KMS-11 (cell line): Measurements from ENCODE around the gene RPP21.

Experiments used
- H2AFZ ChIP-seq: fragments of 200-600 bp; sonication (generic); 2 replicates; pipeline ENCODE4 v1.6.1; 2016; ENCODE audit warnings: antibody characterized with exemption, mixed run types, low read depth
- H3K27ac ChIP-seq: fragments of 200-600 bp; sonication (generic); 2 replicates; pipeline ENCODE4 v1.6.1; 2016; ENCODE audit warnings: mild to moderate bottlenecking, mixed run types
- H3K27me3 ChIP-seq: fragments of 200-600 bp; sonication (generic); 2 replicates; pipeline ENCODE4 v1.6.1; 2017; ENCODE audit warnings: mild to moderate bottlenecking, low read depth, mixed run types, moderate library complexity; ENCODE audit not compliant: insufficient read depth
- H3K36me3 ChIP-seq: fragments of 200-600 bp; sonication (generic); 2 replicates; pipeline ENCODE4 v1.6.1; 2017; ENCODE audit warnings: mild to moderate bottlenecking, mixed run types; ENCODE audit not compliant: insufficient read depth
- H3K4me1 ChIP-seq: fragments of 200-600 bp; sonication (generic); 2 replicates; pipeline ENCODE4 v1.6.1; 2016; ENCODE audit warnings: mild to moderate bottlenecking, low read depth, mixed run types; ENCODE audit not compliant: poor library complexity, severe bottlenecking
- H3K4me2 ChIP-seq: fragments of 200-600 bp; sonication (generic); 2 replicates; pipeline ENCODE4 v1.7.0; 2016; ENCODE audit warnings: mild to moderate bottlenecking, mixed run types
- H3K4me3 ChIP-seq: fragments of 200-600 bp; sonication (generic); IDR thresholded peaks from 2 replicates; pipeline ENCODE4 v1.6.1; 2017; ENCODE audit warnings: low read depth, low read length, mixed read lengths; ENCODE audit not compliant: insufficient read depth
- H3K79me2 ChIP-seq: fragments of 200-600 bp; sonication (generic); 2 replicates; pipeline ENCODE4 v1.6.1; 2016; ENCODE audit warnings: low read depth, mixed run types; ENCODE audit not compliant: insufficient read depth
- H3K9ac ChIP-seq: fragments of 200-600 bp; sonication (generic); 2 replicates; pipeline ENCODE4 v1.6.1; 2016; ENCODE audit warnings: mild to moderate bottlenecking, mixed run types
- H4K20me1 ChIP-seq: fragments of 200-600 bp; sonication (generic); 2 replicates; pipeline ENCODE4 v1.6.1; 2016; ENCODE audit warnings: mild to moderate bottlenecking, mixed run types; ENCODE audit not compliant: insufficient read depth
- CTCF ChIP-seq: fragments of 200-600 bp; sonication (generic); conservative IDR thresholded peaks from 2 replicates; pipeline ENCODE4 v1.6.1; 2017; ENCODE audit warnings: low read depth, mild to moderate bottlenecking, antibody characterized with exemption, low read length, moderate library complexity, mixed read lengths

RPP21 gene

GRCh38 chr6:30334075-30334783 lies 10.7 kb upstream of the RPP21 start:
- Histone ChIP-seq H3K79me2 (no peaks in the 10 kb centered on the region), H3K27me3 (no peaks in the 10 kb centered on the region), H3K9ac (no peak overlapping the region), H3K27ac (no peak overlapping the region), H3K4me2 (no peak overlapping the region), H3K36me3 (no peaks in the 10 kb centered on the region), H4K20me1 (no peaks in the 10 kb centered on the region), H2AFZ (no peak overlapping the region), H3K4me1 (no peaks in the 10 kb centered on the region), H3K4me3 (no peak overlapping the region)
- no peak for TF ChIP-seq CTCF

- Histone ChIP-seq H4K20me1 (no peaks in the 10 kb centered on the region), H3K4me3 (no peak overlapping the region), H3K4me1 (peaks cover 6% of the 10 kb centered on the region), H3K79me2 (no peaks in the 10 kb centered on the region), H3K27ac (no peak overlapping the region), H3K36me3 (no peaks in the 10 kb centered on the region), H3K27me3 (no peaks in the 10 kb centered on the region), H3K9ac (no peak overlapping the region), H2AFZ (no peak overlapping the region), H3K4me2 (no peak overlapping the region)
- no peak for TF ChIP-seq CTCF
These were observed 4.3 kb upstream of the RPP21 start for GRCh38 chr6:30340589-30341054.

- H3K4me2 ChIP-seq: no peak overlapping the region
- H4K20me1 ChIP-seq: no peaks in the 10 kb centered on the region
- no peak for TF ChIP-seq CTCF
- peaks cover 11% of the 10 kb centered on the region for H3K4me1 ChIP-seq
- H3K36me3 ChIP-seq: no peaks in the 10 kb centered on the region
- H3K9ac ChIP-seq: no peak overlapping the region
- H3K27me3 ChIP-seq: no peaks in the 10 kb centered on the region
- no peak overlapping the region for H3K27ac ChIP-seq
- no peak overlapping the region for H3K4me3 ChIP-seq
- H3K79me2 ChIP-seq: no peaks in the 10 kb centered on the region
- no peak overlapping the region for H2AFZ ChIP-seq
These were observed 3.7 kb upstream of the RPP21 start for GRCh38 chr6:30341218-30341617.

- no peak overlapping the region for H3K4me3 ChIP-seq
- no peak overlapping the region for H3K4me2 ChIP-seq
- H2AFZ ChIP-seq: no peak overlapping the region
- no peaks in the 10 kb centered on the region for H3K27me3 ChIP-seq
- H3K4me1 ChIP-seq: peaks cover 11% of the 10 kb centered on the region
- no peaks in the 10 kb centered on the region for H4K20me1 ChIP-seq
- H3K79me2 ChIP-seq: no peaks in the 10 kb centered on the region
- H3K27ac ChIP-seq: no peak overlapping the region
- no peak for TF ChIP-seq CTCF
- no peak overlapping the region for H3K9ac ChIP-seq
- H3K36me3 ChIP-seq: no peaks in the 10 kb centered on the region
These were observed 3.2 kb upstream of the RPP21 start for GRCh38 chr6:30341728-30342127.
